Measurements from ENCODE around the gene PPEF1.
"Not testable (repeated sequence)": the region's sequence is repeated elsewhere in the genome, so short reads cannot be mapped to it uniquely, and the experiment has no call there.

The PPEF1 gene

GRCh38 chrX:18702362-18703195 lies 4.9 kb upstream of the PPEF1 start:
- DNase-seq, result no peak

- no peak for DNase-seq
Measured at GRCh38 chrX:18709833-18710232, 2.4 kb downstream of the PPEF1 start.

GRCh38 chrX:18714910-18715309 lies 7.5 kb downstream of the PPEF1 start:
- DNase-seq, result no peak

- DNase-seq, result no peak
Measured at GRCh38 chrX:18719852-18720251, 12.4 kb downstream of the PPEF1 start.

- no peak for DNase-seq
Measured at GRCh38 chrX:18721683-18722499, 14.4 kb downstream of the PPEF1 start.

GRCh38 chrX:18722500-18723071 lies 15.1 kb downstream of the PPEF1 start:
- DNase-seq, result no peak

- no peak for DNase-seq
Measured at GRCh38 chrX:18725310-18725943, 18.0 kb downstream of the PPEF1 start.

- no peak for DNase-seq
Measured at GRCh38 chrX:18733287-18733686, 25.8 kb downstream of the PPEF1 start.

- not testable (repeated sequence) for DNase-seq
Measured at GRCh38 chrX:18739609-18740008, 32.2 kb downstream of the PPEF1 start.

- no peak for DNase-seq
Measured at GRCh38 chrX:18748499-18748898, 41.1 kb downstream of the PPEF1 start.

- no peak for DNase-seq
Measured at GRCh38 chrX:18753631-18754030, 46.2 kb downstream of the PPEF1 start.

GRCh38 chrX:18755651-18756050 lies 48.2 kb downstream of the PPEF1 start:
- no peak for DNase-seq

GRCh38 chrX:18757956-18758932 lies 50.8 kb downstream of the PPEF1 start:
- no peak for DNase-seq

- DNase-seq, result no peak
Measured at GRCh38 chrX:18761750-18762149, 54.3 kb downstream of the PPEF1 start.

GRCh38 chrX:18763106-18763505 lies 55.7 kb downstream of the PPEF1 start:
- not testable (repeated sequence) for DNase-seq

GRCh38 chrX:18769364-18769763 lies 61.9 kb downstream of the PPEF1 start:
- DNase-seq, result no peak

- no peak for DNase-seq
Measured at GRCh38 chrX:18769812-18770573, 62.5 kb downstream of the PPEF1 start.

GRCh38 chrX:18789916-18790315 lies 82.5 kb downstream of the PPEF1 start:
- no peak for DNase-seq

GRCh38 chrX:18792828-18793227 lies 85.4 kb downstream of the PPEF1 start:
- no peak for DNase-seq

- DNase-seq, result no peak
Measured at GRCh38 chrX:18793601-18794089, 86.2 kb downstream of the PPEF1 start.

- no peak for DNase-seq
Measured at GRCh38 chrX:18797141-18797540, 89.7 kb downstream of the PPEF1 start.
